GM13976 (cell line): Measurements from ENCODE around the gene HEXIM1.

Experiments
- DNase-seq: peaks from one replicate; pipeline ENCODE4 v3.0.0; 2012; ENCODE audit warnings: low spot score
- CTCF ChIP-seq: IDR thresholded peaks from 2 replicates; pipeline ENCODE4 v1.5.1; 2012; ENCODE audit warnings: borderline replicate concordance, mild to moderate bottlenecking; ENCODE audit not compliant: insufficient read depth; ENCODE audit errors: extremely low read depth, missing control alignments, control extremely low read depth
- in situ Hi-C: fragments of 300-500 bp; cut with MboI; formaldehyde crosslinking; loops from one replicate; pipeline ENCODE4 v1.12.0; 2022; ENCODE audit warnings: low sequenced_read_pairs, mixed read lengths, inconsistent platforms; ENCODE audit not compliant: unreplicated experiment

HEXIM1 gene

GRCh38 chr17:45103269-45103795 lies 44.9 kb upstream of the HEXIM1 start:
- DNase-seq: no peak
- TF ChIP-seq CTCF: no peak
- in situ Hi-C loops: loop anchor here (10.0 kb wide), 1 partner anchor 189 kb away; the partner anchor contains the start of gene GFAP

- TF ChIP-seq CTCF: no peak
- in situ Hi-C loops: loop anchor here (10.0 kb wide), 1 partner anchor 189 kb away; the partner anchor contains the start of gene GFAP
These were observed 44.2 kb upstream of the HEXIM1 start for GRCh38 chr17:45104029-45104428.

GRCh38 chr17:45104497-45104896 lies 43.8 kb upstream of the HEXIM1 start:
- in situ Hi-C loops: loop anchor here (10.0 kb wide), 1 partner anchor 190 kb away; the partner anchor contains the start of gene GFAP
- TF ChIP-seq CTCF: no peak
- DNase-seq: no peak

More at GRCh38 chr17:45104029-45104428, 44.2 kb upstream of the HEXIM1 start:
- no peak for DNase-seq

- in situ Hi-C loops: loop anchor here (10.0 kb wide), 1 partner anchor 190 kb away; the partner anchor contains the start of gene GFAP
- no peak for DNase-seq
These were observed 43.2 kb upstream of the HEXIM1 start for GRCh38 chr17:45104907-45105624.

GRCh38 chr17:45106096-45106495 lies 42.2 kb upstream of the HEXIM1 start:
- TF ChIP-seq CTCF: no peak
- DNase-seq: no peak
- in situ Hi-C loops: loop anchor here (10.0 kb wide), 1 partner anchor 191 kb away; the partner anchor contains the start of gene GFAP

More at GRCh38 chr17:45104907-45105624, 43.2 kb upstream of the HEXIM1 start:
- TF ChIP-seq CTCF: no peak

GRCh38 chr17:45106582-45106981 lies 41.7 kb upstream of the HEXIM1 start:
- DNase-seq: no peak
- in situ Hi-C loops: loop anchor here (10.0 kb wide), 1 partner anchor 192 kb away; the partner anchor contains the start of gene GFAP
- TF ChIP-seq CTCF: no peak
